ES-I3 (cell line): ENCODE data around the gene TEPSIN.

Experiments
- H3K36me3 ChIP-seq: 2 replicates; pipeline ENCODE4 v1.6.1; 2013; ENCODE audit warnings: mild to moderate bottlenecking, low read length, control low read depth, moderate library complexity; ENCODE audit not compliant: insufficient read depth
- H3K4me1 ChIP-seq: 2 replicates; pipeline ENCODE4 v1.6.1; 2013; ENCODE audit warnings: mild to moderate bottlenecking, control low read depth, low read length; ENCODE audit not compliant: insufficient read depth
- H3K9ac ChIP-seq: 2 replicates; pipeline ENCODE4 v1.6.1; 2013; ENCODE audit warnings: low read depth, mild to moderate bottlenecking, low read length, moderate library complexity
- H3K9me3 ChIP-seq: 2 replicates; pipeline ENCODE4 v1.6.1; 2013; ENCODE audit warnings: mild to moderate bottlenecking, low read length, moderate library complexity; ENCODE audit not compliant: control insufficient read depth, insufficient read depth

Gene TEPSIN

GRCh38 chr17:81181811-81182185 is 57.1 kb downstream of the TEPSIN start:
- Histone ChIP-seq H3K36me3 (no peaks in the 10 kb centered on the region), H3K9me3 (0 out of 2 replicates have a peak, but pooled peaks cover 3% of the 10 kb centered on the region), H3K9ac (no peak overlapping the region), H3K4me1 (no peaks in the 10 kb centered on the region)

- H3K9me3 ChIP-seq: 0 out of 2 replicates have a peak, but pooled peaks cover 3% of the 10 kb centered on the region
- no peak overlapping the region for H3K9ac ChIP-seq
- H3K36me3 ChIP-seq: no peaks in the 10 kb centered on the region
- no peaks in the 10 kb centered on the region for H3K4me1 ChIP-seq
Observed at GRCh38 chr17:81180836-81181810, 57.7 kb downstream of the TEPSIN start.

GRCh38 chr17:81179861-81180260 is 59.0 kb downstream of the TEPSIN start:
- Histone ChIP-seq H3K4me1 (no peaks in the 10 kb centered on the region), H3K36me3 (no peaks in the 10 kb centered on the region), H3K9ac (no peak overlapping the region), H3K9me3 (0 out of 2 replicates have a peak, but pooled peaks cover 3% of the 10 kb centered on the region)

DNA sequence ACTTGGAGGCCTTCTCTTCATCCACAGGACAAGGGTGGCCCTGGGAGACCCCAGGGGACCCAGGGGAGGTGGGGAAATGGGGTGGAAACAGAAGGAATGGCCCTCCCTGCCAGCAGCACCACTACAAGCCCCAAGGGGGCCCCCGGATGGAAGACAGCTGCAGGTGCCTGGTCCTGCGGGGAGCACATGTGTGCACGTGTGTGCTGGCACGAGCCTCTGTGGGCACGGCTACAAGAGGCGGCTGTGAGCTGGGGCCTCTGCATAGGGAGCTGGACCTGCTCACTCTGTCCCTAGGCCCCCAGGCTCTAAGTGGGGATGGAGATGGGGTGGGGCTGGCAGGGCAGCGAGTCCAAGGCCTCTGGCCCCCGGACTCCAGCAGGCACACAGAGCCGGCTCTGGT is 59.6 kb downstream of the TEPSIN start:
- 0 out of 2 replicates have a peak, but pooled peaks cover 3% of the 10 kb centered on the region for H3K9me3 ChIP-seq
- no peaks in the 10 kb centered on the region for H3K36me3 ChIP-seq
- H3K9ac ChIP-seq: no peak overlapping the region
- H3K4me1 ChIP-seq: no peaks in the 10 kb centered on the region
